Heart left ventricle (tissue), 16 donors: ENCODE results near the gene SPTBN4. TPM values are rescaled to one million over a fixed set of nuclear protein-coding genes. Genes with fewer than 3 reads are reported as not detected.
A peak's percentile ranks its signal among the peaks of the same experiment; 100 is the strongest.

Experiments used
- ATAC-seq, 4 donors: fragments of 200-7000 bp; cut with Tn5 transposase; one replicate each; pipeline ENCODE4 v1.9.1; 2020 to 2022; ENCODE audit warnings: moderate library complexity in 4 of 4, mild to moderate bottlenecking in 3 of 4, moderate number of reproducible peaks in 1 of 4
- DNase-seq, 5 donors: peaks; one replicate each; pipeline ENCODE4 v3.0.0-alpha.2; 2020
- H3K27ac ChIP-seq, 12 donors: fragments of 200-600 bp; sonication (generic) in 4 of 12; one replicate each; pipeline versions ENCODE4 v1.5.0 to v1.8.0; 2016 to 2022; ENCODE audit warnings: mild to moderate bottlenecking in 2 of 12
- H3K27me3 ChIP-seq, 9 donors: fragments of 200-600 bp; sonication (generic) in 2 of 9; one replicate each; pipeline versions ENCODE4 v1.5.1 to v1.8.0; 2016 to 2022; ENCODE audit warnings: mild to moderate bottlenecking in 3 of 9
- H3K36me3 ChIP-seq, 9 donors: fragments of 200-600 bp; sonication (generic) in 2 of 9; one replicate each; pipeline versions ENCODE4 v1.5.0 to v1.8.0; 2018 to 2022; ENCODE audit warnings: mild to moderate bottlenecking in 2 of 9
- H3K4me1 ChIP-seq, 12 donors: fragments of 200-600 bp; sonication (generic) in 4 of 12; one replicate each; pipeline versions ENCODE4 v1.5.0 to v1.8.0; 2016 to 2022; ENCODE audit warnings: mild to moderate bottlenecking in 3 of 12
- H3K4me3 ChIP-seq, 12 donors: fragments of 200-600 bp; sonication (generic) in 4 of 12; one replicate each; pipeline versions ENCODE4 v1.5.0 to v1.8.0; 2017 to 2022; ENCODE audit warnings: mild to moderate bottlenecking in 9 of 12, moderate library complexity in 4 of 12
- H3K9me3 ChIP-seq, 12 donors: fragments of 200-600 bp; sonication (generic) in 4 of 12; one replicate each; pipeline versions ENCODE4 v1.5.0 to v1.8.0; 2016 to 2022; ENCODE audit warnings: mild to moderate bottlenecking in 1 of 12
- CTCF ChIP-seq, 12 donors: fragments of 200-600 bp; sonication (generic) in 4 of 12; IDR thresholded peaks; one replicate each; pipeline versions ENCODE4 v1.5.0 to v1.8.0; 2018 to 2022; ENCODE audit warnings: antibody characterized with exemption in 12 of 12, mild to moderate bottlenecking in 5 of 12
- POLR2A ChIP-seq, 2 donors: fragments of 450-650 bp; IDR thresholded peaks; one replicate each; pipeline ENCODE4 v1.6.1; 2017; ENCODE audit warnings: antibody characterized with exemption in 2 of 2, mild to moderate bottlenecking in 2 of 2, moderate library complexity in 2 of 2
- WGBS, 4 donors: extraction: QIAGEN DNeasy Blood & Tissue Kit in 2 of 4; methylation state at CpG; one replicate each; pipeline versions ENCODE4 v1.1.5 to v1.1.7; 2013 to 2018; 5-methylcytosine and 5-hydroxymethylcytosine counted together
- intact Hi-C, 10 donors: fragments of 100-400 bp; cut with DNase I; formaldehyde crosslinking; loops; one replicate each; pipeline versions ENCODE4 v1.11.1 to v1.14.2; 2022
- polyA plus RNA-seq, 2 donors: library from polyadenylated mRNA; stranded (reverse); fragments of 200-250 nt; gene quantifications; one replicate each; pipeline ENCODE4 v1.2.3, GENCODE V29; 2013
- total RNA-seq, 9 donors: library from RNA; depleted of rRNA in 2 of 9; stranded (reverse); fragments of >200 nt in 2 of 9; fragmentation: NEBNext Ultra II Directional in 3 of 9; extraction: Animal tissue kit (Norgen Biotek cat#: 25700) in 3 of 9; gene quantifications; one replicate each; pipeline versions ENCODE4 v1.1.0 to v1.2.4, GENCODE V29; 2016 to 2023
- donor health status: ischemic (EF 13 %, LVEDD 7.1; RV severe dilation, severe dysfunction).
- donor health status: healthy with polysubstance abuse.
- donor health status: DM: no; HTN: yes; CAD: no.
- donor health status: DM: no; HTN: no; CAD: no.
- donor health status: ischemic (EF 25% LVEDD 6.9; RV normal size, moderate dysfunction).
- donor health status: ischemic (EF 25% LVEDD 5.7; RV mildly dilated, moderate dysfunction).
- donor health status: healthy.
- donor health status: DM: yes; HTN: yes; CAD: no.
- donor health status: ischemic (EF 35%, LVEDD 5.7; RV mildly dilated, moderate dysfunction).
- donor health status: nonischemic (EF 11% LVEDD 7.7; RV severe dilation, severe dysfunction).
- donor health status: DM: yes; HTN: yes; CAD: no.
- donor health status: PGD.
- donor health status: ischemic (EF 29% LVEDD 5.4; RV normal size, mild dysfunction).
- donor health status: nonischemic (EF 23%, LVEDD 6.1; RV moderate dilation, normal function).

The SPTBN4 gene
- total and polyA plus RNA-seq, 11 donors = 1.9 to 8.7 (median 4.2) TPM

GRCh38 chr19:40599902-40600569 is 133.2 kb downstream of the SPTBN4 start:
- ATAC-seq (peak in 1 of 4 donors; percentile 1), DNase-seq (peak in 4 of 5 donors; percentile 70 to 80 (median 76))
- WGBS, 4 donors = 6 to 9% (median 7%) methylated on average over 12 to 43 of the region's 43 CpGs
- intact Hi-C loops = loop anchor here (2.0 to 10.0 kb wide), 16 partner anchors 37 to 315 kb away; partner anchors contain the start of genes BLVRB (in 5 of the 10), SPTBN4 (in 5 of the 10) and AKT2 (in 2 of the 10)
- Histone ChIP-seq H3K27me3 (peaks cover 9 to 62% (median 20%) of the 10 kb centered on the region in 9 donors), H3K36me3 (no peaks in the 10 kb centered on the region), H3K27ac (peak overlapping the region; percentile 42 to 97 (median 85)), H3K9me3 (no peaks in the 10 kb centered on the region), H3K4me3 (peak overlapping the region in 10 of 12 donors; percentile 21 to 96 (median 70)), H3K4me1 (peaks cover 0 to 82% (median 66%) of the 10 kb centered on the region in 12 donors)
- TF ChIP-seq CTCF (IDR thresholded peaks at IDR 0.05) (no peak), POLR2A (IDR thresholded peaks at IDR 0.05) (no peak)

- Histone ChIP-seq H3K9me3 (no peaks in the 10 kb centered on the region), H3K36me3 (no peaks in the 10 kb centered on the region), H3K27ac (peak overlapping the region; percentile 42 to 97 (median 85)), H3K4me1 (peaks cover 0 to 88% (median 72%) of the 10 kb centered on the region in 12 donors), H3K4me3 (peak overlapping the region in 10 of 12 donors; percentile 30 to 96 (median 70)), H3K27me3 (peaks cover 9 to 57% (median 18%) of the 10 kb centered on the region in 9 donors)
- ATAC-seq = no peak
- intact Hi-C loops = loop anchor here in 4 of 10 donors (5.0 to 10.0 kb wide), 6 partner anchors 37 to 316 kb away; partner anchors contain the start of genes BLVRB (in 3 of the 4), SPTBN4 (in 3 of the 4) and AKT2 (in 2 of the 4)
- no peak for TF ChIP-seq POLR2A (IDR thresholded peaks at IDR 0.05)
- TF ChIP-seq CTCF (IDR thresholded peaks at IDR 0.05) = no peak
- 10 to 11% (median 10%) methylated on average over 13 of the region's 13 CpGs for WGBS, 4 donors
- DNase-seq = peak in 1 of 5 donors; percentile 51
Measured at GRCh38 chr19:40600570-40601133, 133.9 kb downstream of the SPTBN4 start.

GRCh38 chr19:40601134-40601974 is 134.6 kb downstream of the SPTBN4 start, which contains the start of gene LTBP4:
Gene LTBP4 (plus strand): TSS chr19:40601369. CDS start chr19:40601388, 19 bp downstream.
- H3K27ac ChIP-seq = peak within 1 kb of the TSS; percentile 79 to 97 (median 87)
- H3K4me1 ChIP-seq = peaks cover 0 to 95% (median 78%) of the 10 kb centered on the region in 12 donors
- 1 to 2% (median 1%) methylated on average over 27 to 82 of the region's 82 CpGs for WGBS, 4 donors
- peak within 1 kb of the TSS; percentile 55 to 96 (median 68) for H3K4me3 ChIP-seq
- no peaks in the 10 kb centered on the region for H3K36me3 ChIP-seq
- intact Hi-C loops = loop anchor here in 4 of 10 donors (5.0 to 10.0 kb wide), 6 partner anchors 36 to 317 kb away; partner anchors contain the start of genes BLVRB (in 3 of the 4), SPTBN4 (in 3 of the 4) and AKT2 (in 2 of the 4)
- no peaks in the 10 kb centered on the region for H3K9me3 ChIP-seq
- peak in 4 of 12 donors; percentile 13 to 39 (median 33) for TF ChIP-seq CTCF (IDR thresholded peaks at IDR 0.05)
- TF ChIP-seq POLR2A (IDR thresholded peaks at IDR 0.05) = no peak
- H3K27me3 ChIP-seq = peaks cover 9 to 54% (median 18%) of the 10 kb centered on the region in 9 donors
- DNase-seq = peak; percentile 67 to 88 (median 84)
- ATAC-seq = no peak
